Mucosa of descending colon (tissue), 3 donors: ENCODE data around the gene PAGE2B. TPM values are rescaled to one million over a fixed set of nuclear protein-coding genes. Genes with fewer than 3 reads are reported as not detected.

Experiments
- ATAC-seq: fragments of 200-7000 bp; cut with Tn5 transposase; one replicate; pipeline ENCODE4 v1.9.1; 2020; ENCODE audit warnings: mild to moderate bottlenecking, moderate library complexity
- DNase-seq, 3 donors: peaks; one replicate each; pipeline ENCODE4 v3.0.0-alpha.2; 2020
- H3K36me3 ChIP-seq: fragments of 200-600 bp; one replicate; pipeline ENCODE4 v1.8.0; 2021; ENCODE audit warnings: low read depth, mild to moderate bottlenecking
- H3K4me1 ChIP-seq: fragments of 200-600 bp; one replicate; pipeline ENCODE4 v1.8.0; 2021; ENCODE audit warnings: low read depth, mild to moderate bottlenecking
- H3K4me3 ChIP-seq: fragments of 200-600 bp; one replicate; pipeline ENCODE4 v1.8.0; 2021; ENCODE audit warnings: mild to moderate bottlenecking
- H3K9me3 ChIP-seq: fragments of 200-600 bp; one replicate; pipeline ENCODE4 v1.8.0; 2021; ENCODE audit warnings: mild to moderate bottlenecking
- intact Hi-C, 2 donors: fragments of 100-400 bp; cut with DNase I in 1 of 2; cut with micrococcal nuclease in 1 of 2; formaldehyde crosslinking; loops; one replicate each; pipeline versions ENCODE4 v1.11.0 to v1.11.1; 2022; cut with DNase I, micrococcal nuclease
- total RNA-seq, 3 donors: library from RNA; stranded (reverse); fragmentation: NEBNext Ultra II Directional in 2 of 3; extraction: Animal tissue kit (Norgen Biotek cat#: 25700) in 2 of 3; gene quantifications; one replicate each; pipeline versions ENCODE4 v1.2.1 to v1.2.4, GENCODE V29; 2021 to 2023
- TF ChIP-seq, protein P1 (sequence below): fragments of 200-600 bp; IDR thresholded peaks from one replicate; pipeline ENCODE4 v1.8.0; 2022; ENCODE audit warnings: antibody characterized with exemption, mild to moderate bottlenecking
- donor health status: DM: no; HTN: no; CAD: no; lungs with moderate emphysema.
- donor health status: DM: no; HTN: no; CAD: no.
- donor health status: DM: no; HTN: yes; CAD: no.

The PAGE2B gene
- total RNA-seq, 3 donors from 2014 or later, result not detected

DNA sequence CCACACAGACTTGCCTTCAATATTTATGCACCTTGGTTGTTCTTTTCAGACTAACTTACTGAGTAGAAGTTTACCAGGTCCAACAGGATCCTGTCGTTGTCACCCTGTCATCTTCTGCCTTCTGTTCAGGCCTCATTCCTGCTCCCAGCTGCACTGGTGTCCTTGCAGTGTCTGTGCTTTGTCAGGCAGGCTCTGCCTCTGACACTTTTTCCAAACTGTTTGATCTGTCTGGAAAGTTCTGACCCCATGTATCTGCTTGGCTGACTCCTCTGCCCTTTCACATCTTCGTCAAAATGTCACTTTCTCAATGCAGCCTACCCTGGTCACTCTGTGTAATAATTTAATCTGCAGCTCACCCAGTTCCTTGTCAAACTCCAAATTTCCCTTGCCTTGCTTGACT is 23.9 kb downstream of the PAGE2B start:
- intact Hi-C loops, result no loop called here
- H3K9me3 ChIP-seq, result no peaks in the 10 kb centered on the region

DNA sequence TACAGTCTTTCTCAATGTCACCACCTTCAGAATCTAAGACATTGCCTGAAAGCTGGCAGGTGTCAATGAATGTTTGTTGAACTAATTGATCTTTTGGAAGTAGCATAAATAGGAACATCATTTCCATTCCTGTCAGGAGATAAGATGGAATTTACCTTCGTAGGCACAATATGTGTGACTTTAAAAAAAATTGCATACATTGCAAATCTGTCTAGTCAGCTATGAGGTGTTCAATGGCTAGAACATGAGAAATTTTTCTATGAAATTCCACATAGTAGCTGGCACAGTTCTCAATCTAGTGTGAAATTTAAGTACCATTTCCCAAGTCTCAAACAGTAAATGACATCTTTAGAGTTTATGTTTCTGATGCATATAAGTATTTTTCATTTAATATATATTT is 24.3 kb downstream of the PAGE2B start:
- no peaks in the 10 kb centered on the region for H3K4me1 ChIP-seq
- TF ChIP-seq, protein P1, sequence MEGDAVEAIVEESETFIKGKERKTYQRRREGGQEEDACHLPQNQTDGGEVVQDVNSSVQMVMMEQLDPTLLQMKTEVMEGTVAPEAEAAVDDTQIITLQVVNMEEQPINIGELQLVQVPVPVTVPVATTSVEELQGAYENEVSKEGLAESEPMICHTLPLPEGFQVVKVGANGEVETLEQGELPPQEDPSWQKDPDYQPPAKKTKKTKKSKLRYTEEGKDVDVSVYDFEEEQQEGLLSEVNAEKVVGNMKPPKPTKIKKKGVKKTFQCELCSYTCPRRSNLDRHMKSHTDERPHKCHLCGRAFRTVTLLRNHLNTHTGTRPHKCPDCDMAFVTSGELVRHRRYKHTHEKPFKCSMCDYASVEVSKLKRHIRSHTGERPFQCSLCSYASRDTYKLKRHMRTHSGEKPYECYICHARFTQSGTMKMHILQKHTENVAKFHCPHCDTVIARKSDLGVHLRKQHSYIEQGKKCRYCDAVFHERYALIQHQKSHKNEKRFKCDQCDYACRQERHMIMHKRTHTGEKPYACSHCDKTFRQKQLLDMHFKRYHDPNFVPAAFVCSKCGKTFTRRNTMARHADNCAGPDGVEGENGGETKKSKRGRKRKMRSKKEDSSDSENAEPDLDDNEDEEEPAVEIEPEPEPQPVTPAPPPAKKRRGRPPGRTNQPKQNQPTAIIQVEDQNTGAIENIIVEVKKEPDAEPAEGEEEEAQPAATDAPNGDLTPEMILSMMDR, result no peak

More for the DNA sequence above, 23.9 kb downstream of the PAGE2B start:
- H3K4me1 ChIP-seq, result no peaks in the 10 kb centered on the region
- no peak overlapping the region for H3K4me3 ChIP-seq
- ATAC-seq, result no peak
- DNase-seq, result no peak
- H3K36me3 ChIP-seq, result no peaks in the 10 kb centered on the region
- TF ChIP-seq, protein P1, result no peak

DNA sequence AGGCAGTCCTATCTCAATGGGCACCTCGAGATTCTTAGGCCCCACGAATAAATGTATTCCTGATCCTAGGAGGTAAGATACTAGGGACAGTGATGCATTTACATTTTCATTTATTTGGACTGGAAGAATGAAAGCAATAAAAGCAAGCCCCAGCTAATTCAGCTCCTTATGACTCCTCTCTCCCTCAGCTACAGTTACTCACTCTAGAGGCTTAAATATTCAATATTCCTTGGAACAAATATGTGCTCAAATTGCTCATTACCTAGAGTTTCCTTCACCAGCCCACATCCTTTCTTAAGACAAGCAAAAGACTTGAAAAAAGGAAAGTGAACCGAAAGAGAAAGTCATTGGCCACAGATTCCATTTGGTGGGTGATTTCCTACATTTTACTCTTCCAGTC is 27.9 kb downstream of the PAGE2B start:
- TF ChIP-seq, protein P1, result no peak
- H3K4me1 ChIP-seq, result no peaks in the 10 kb centered on the region
- H3K4me3 ChIP-seq, result no peak overlapping the region
- H3K36me3 ChIP-seq, result no peaks in the 10 kb centered on the region
- ATAC-seq (no peak), DNase-seq (no peak)
- H3K9me3 ChIP-seq, result no peaks in the 10 kb centered on the region
- intact Hi-C loops, result no loop called here

More for the DNA sequence above, 24.3 kb downstream of the PAGE2B start:
- H3K36me3 ChIP-seq, result no peaks in the 10 kb centered on the region
- H3K9me3 ChIP-seq, result no peaks in the 10 kb centered on the region
- H3K4me3 ChIP-seq, result no peak overlapping the region
- ATAC-seq, result no peak
- no peak for DNase-seq
- intact Hi-C loops, result no loop called here

DNA sequence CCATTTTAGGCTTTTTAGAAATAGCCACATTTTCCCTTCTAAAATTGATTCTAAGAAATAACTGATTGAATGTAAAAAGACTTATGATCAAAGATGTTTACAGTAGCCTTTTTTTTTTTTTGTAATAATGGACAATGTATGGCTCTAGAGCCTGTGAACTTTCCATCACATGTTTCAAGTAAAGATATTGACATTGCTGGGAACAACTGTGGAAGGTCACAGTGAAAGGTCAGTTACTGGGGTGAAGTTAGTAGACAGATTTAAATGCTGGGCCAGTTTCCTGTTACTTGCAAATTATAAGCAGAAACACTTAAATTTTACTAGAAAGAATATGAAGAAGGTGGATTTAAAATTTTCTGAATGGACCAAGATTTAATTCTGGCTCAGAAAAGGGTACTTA is 32.4 kb downstream of the PAGE2B start:
- intact Hi-C loops, result no loop called here
- no peak for ATAC-seq
- Histone ChIP-seq H3K36me3 (no peaks in the 10 kb centered on the region), H3K4me1 (no peaks in the 10 kb centered on the region), H3K9me3 (no peaks in the 10 kb centered on the region), H3K4me3 (no peak overlapping the region)
- no peak for DNase-seq
- TF ChIP-seq, protein P1, result no peak

DNA sequence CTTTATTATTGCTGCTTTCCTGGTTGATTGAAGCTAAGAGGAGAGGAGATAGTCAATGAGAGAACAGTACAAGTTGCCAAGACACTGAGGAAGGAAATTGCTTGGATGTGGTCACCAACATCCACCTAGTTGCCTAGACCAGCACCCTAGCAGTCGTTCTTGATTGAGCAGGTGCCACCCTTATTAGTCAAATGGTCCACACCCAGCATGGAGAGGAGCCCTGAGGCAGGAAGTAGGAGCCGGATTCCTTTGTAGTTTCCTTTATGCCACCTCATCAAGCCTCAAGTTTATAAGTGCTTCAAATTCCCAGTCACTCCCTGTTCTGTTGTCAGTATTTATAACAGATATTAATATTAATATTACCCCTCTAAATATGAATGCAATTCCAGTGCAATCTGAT is 33.1 kb downstream of the PAGE2B start:
- Histone ChIP-seq H3K4me1 (no peaks in the 10 kb centered on the region), H3K4me3 (no peak overlapping the region), H3K36me3 (no peaks in the 10 kb centered on the region), H3K9me3 (no peaks in the 10 kb centered on the region)
- ATAC-seq (no peak), DNase-seq (no peak)
- intact Hi-C loops, result no loop called here
- TF ChIP-seq, protein P1, result no peak

DNA sequence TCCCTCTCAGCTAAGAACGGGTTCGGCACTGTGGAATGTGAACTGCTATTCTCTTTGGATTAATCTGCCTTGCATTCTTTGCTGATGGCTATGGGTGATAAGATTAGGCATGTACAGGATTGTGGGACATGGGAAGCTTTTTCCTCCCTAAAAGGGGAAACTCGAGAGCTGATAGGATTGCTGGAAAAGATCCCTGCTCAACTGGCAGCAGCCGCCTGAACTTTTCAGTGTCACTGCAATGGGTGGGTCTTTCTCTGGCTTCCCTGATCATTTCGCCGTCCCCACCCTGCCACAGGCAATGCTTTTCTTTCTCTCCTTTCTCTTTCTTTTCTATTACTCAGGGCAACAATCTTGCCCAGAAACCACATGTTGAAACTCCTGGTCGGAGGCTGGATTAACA is 34.5 kb downstream of the PAGE2B start:
- H3K4me1 ChIP-seq, result no peaks in the 10 kb centered on the region
- no peaks in the 10 kb centered on the region for H3K36me3 ChIP-seq
- intact Hi-C loops, result no loop called here
- no peak overlapping the region for H3K4me3 ChIP-seq
- ATAC-seq (no peak), DNase-seq (no peak)
- TF ChIP-seq, protein P1, result no peak
- H3K9me3 ChIP-seq, result no peaks in the 10 kb centered on the region
